DND-41 (cell line): ENCODE measurements around the gene MAN2A1.

ENCODE experiments used
- EZH2 ChIP-seq: IDR thresholded peaks from 3 replicates; pipeline ENCODE4 v1.6.1; 2012; ENCODE audit warnings: borderline replicate concordance, low read depth, mild to moderate bottlenecking, moderate library complexity, low read length, inconsistent platforms; ENCODE audit not compliant: severe bottlenecking
- TF ChIP-seq, protein P1 (sequence below): IDR thresholded peaks from 2 replicates; pipeline ENCODE4 v1.5.1; 2012; ENCODE audit warnings: borderline replicate concordance, low read length, moderate library complexity, mild to moderate bottlenecking; ENCODE audit not compliant: poor library complexity, severe bottlenecking; ENCODE audit errors: extremely low read depth

DNA sequence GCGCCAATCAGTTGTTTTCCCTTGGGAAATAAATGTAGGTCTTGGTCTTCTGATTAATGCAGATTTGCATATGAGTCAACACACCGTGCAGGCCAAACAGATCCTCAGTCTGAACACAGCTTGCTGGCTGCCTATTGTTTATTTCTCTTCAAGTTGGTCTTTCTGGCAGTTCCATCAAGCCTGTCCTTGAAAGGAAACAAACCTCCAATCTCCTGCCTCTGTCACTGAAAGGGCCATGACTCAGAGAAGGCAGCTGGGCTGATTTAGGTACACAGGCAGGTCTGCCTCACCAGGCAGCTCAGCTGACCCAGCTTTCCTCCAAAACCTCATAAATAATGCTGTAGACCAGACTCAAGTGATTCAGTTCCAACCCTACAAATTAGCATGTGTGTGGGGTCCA lies 175.9 kb downstream of the MAN2A1 start:
- TF ChIP-seq, protein P1, sequence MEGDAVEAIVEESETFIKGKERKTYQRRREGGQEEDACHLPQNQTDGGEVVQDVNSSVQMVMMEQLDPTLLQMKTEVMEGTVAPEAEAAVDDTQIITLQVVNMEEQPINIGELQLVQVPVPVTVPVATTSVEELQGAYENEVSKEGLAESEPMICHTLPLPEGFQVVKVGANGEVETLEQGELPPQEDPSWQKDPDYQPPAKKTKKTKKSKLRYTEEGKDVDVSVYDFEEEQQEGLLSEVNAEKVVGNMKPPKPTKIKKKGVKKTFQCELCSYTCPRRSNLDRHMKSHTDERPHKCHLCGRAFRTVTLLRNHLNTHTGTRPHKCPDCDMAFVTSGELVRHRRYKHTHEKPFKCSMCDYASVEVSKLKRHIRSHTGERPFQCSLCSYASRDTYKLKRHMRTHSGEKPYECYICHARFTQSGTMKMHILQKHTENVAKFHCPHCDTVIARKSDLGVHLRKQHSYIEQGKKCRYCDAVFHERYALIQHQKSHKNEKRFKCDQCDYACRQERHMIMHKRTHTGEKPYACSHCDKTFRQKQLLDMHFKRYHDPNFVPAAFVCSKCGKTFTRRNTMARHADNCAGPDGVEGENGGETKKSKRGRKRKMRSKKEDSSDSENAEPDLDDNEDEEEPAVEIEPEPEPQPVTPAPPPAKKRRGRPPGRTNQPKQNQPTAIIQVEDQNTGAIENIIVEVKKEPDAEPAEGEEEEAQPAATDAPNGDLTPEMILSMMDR, result no peak
- no peak for TF ChIP-seq EZH2
